Measurements from ENCODE around the gene DHCR24. TPM values are rescaled to one million over a fixed set of nuclear protein-coding genes. Genes with fewer than 3 reads are reported as not detected.

Gene DHCR24
- total and polyA plus RNA-seq, 2 donors (not counting 3 experiments of a cell fraction or from before 2014, with no cell fraction given) = 223 to 239 TPM

DNA sequence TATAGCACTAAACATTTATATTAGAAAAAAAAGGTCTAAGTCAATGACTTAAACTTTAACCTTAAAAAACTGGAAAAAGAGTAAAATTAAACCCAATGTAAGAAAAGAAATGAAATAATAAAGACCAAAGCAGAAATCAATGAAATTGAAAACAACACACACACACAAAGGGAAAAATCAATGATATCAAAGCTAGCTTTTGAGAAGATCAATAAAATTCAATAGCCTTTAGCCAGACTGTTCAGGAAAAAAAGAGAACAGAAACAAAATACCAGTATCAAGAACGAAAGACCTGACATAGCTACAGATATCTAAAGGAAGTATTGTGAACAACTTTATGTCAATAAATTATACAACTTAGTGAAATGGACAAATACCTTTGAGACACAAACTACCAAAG is 7.1 kb downstream of the DHCR24 start:
- peaks cover 12% of the 10 kb centered on the region for H3K4me1 ChIP-seq (ENCODE audit: control insufficient read depth, extremely low read depth, insufficient read depth, low read length)
- POLR2A ChIA-PET = no interaction called here
- peaks cover 7% of the 10 kb centered on the region for H4K20me1 ChIP-seq (replicated peaks; ENCODE audit: control insufficient read depth, extremely low read depth, insufficient read depth, low read length)
- H2AFZ ChIP-seq (ENCODE audit: low read depth, low read length) = no peak overlapping the region
- H3K27ac ChIP-seq (ENCODE audit: insufficient read depth, low read depth, low read length) = no peak overlapping the region
- H3K9me3 ChIP-seq (replicated peaks; ENCODE audit: control insufficient read depth, insufficient read depth, low read length) = no peaks in the 10 kb centered on the region
- no peak overlapping the region for H3K4me2 ChIP-seq (ENCODE audit: insufficient read depth, low read length)
- H3K27me3 ChIP-seq (ENCODE audit: control insufficient read depth in 2 of 2, insufficient read depth in 2 of 2, low read length in 2 of 2) = no peaks in the 10 kb centered on the region
- no peak overlapping the region for H3K4me3 ChIP-seq (replicated peaks in 1 of 3; ENCODE audit: insufficient read depth in 1 of 3, low read depth in 1 of 3, low read length in 3 of 3)
- TF ChIP-seq, protein P1, sequence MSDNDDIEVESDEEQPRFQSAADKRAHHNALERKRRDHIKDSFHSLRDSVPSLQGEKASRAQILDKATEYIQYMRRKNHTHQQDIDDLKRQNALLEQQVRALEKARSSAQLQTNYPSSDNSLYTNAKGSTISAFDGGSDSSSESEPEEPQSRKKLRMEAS (IDR thresholded peaks at IDR 0.05; ENCODE audit: insufficient read depth, insufficient read length) = no peak
- no peaks in the 10 kb centered on the region for H3K9me1 ChIP-seq (replicated peaks; ENCODE audit: control insufficient read depth, extremely low read depth, insufficient read depth, low read length)
- dilution Hi-C loops (cut with MboI; ENCODE audit: extremely low pct_ligation_motif_present, low sequenced_read_pairs) = no loop called here
- no peak overlapping the region for H3K9ac ChIP-seq (replicated peaks; ENCODE audit: extremely low read depth, insufficient read depth, low read length)
- H3K79me2 ChIP-seq (ENCODE audit: control insufficient read depth, insufficient read depth, low read length) = peaks cover 86% of the 10 kb centered on the region
- no TSS peak for BruUV-seq (replicated peaks)
- intact Hi-C loops (cut with micrococcal nuclease) = no loop called here
- H3K36me3 ChIP-seq (ENCODE audit: control insufficient read depth in 2 of 2, extremely low read depth in 1 of 2, insufficient read depth in 2 of 2, low read length in 2 of 2) = peaks cover 7 to 16% of the 10 kb centered on the region in 2 experiments
- no peak for DNase-seq (ENCODE audit: low read depth, low spot score)
- CTCF ChIA-PET = interaction anchor here (0.7 to 1.1 kb wide), 2 partner anchors 13 to 1987 kb away, joined by 3 read pairs; no protein-coding TSS in a partner anchor
- no peak for FAIRE-seq

DNA sequence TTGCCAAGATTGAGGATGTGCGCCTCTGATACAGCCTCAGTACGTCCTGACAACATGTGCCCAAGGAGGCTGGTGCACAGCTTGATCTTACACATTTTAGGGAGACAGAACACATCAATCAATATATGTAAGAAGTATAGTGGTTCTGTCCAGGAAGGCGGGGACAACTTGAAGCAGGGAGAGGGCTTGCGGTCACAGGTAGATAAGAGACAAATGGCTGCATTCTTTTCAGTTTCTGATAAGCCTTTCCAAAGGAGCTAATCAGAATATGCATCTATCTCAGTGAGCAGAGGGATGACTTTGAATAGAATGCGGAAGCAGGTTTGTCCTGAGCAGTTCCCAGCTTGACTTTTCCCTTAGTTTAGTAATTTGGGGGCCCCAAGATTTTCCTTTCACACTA is 10.2 kb downstream of the DHCR24 start:
- no peaks in the 10 kb centered on the region for H3K27me3 ChIP-seq (ENCODE audit: control insufficient read depth in 2 of 2, insufficient read depth in 2 of 2, low read length in 2 of 2)
- H3K4me3 ChIP-seq (replicated peaks in 1 of 3; ENCODE audit: insufficient read depth in 1 of 3, low read depth in 1 of 3, low read length in 3 of 3) = no peak overlapping the region
- H3K9me3 ChIP-seq (replicated peaks; ENCODE audit: control insufficient read depth, insufficient read depth, low read length) = no peaks in the 10 kb centered on the region
- dilution Hi-C loops (cut with MboI; ENCODE audit: extremely low pct_ligation_motif_present, low sequenced_read_pairs) (no loop called here), intact Hi-C loops (cut with micrococcal nuclease) (no loop called here)
- no peaks in the 10 kb centered on the region for H3K4me1 ChIP-seq (ENCODE audit: control insufficient read depth, extremely low read depth, insufficient read depth, low read length)
- ChIA-PET POLR2A (no interaction called here), CTCF (no interaction called here)
- no peak overlapping the region for H3K9ac ChIP-seq (replicated peaks; ENCODE audit: extremely low read depth, insufficient read depth, low read length)
- TF ChIP-seq POLR2A (IDR thresholded peaks at IDR 0.05; ENCODE audit: low read depth, low read length) (no peak), FOS (IDR thresholded peaks at IDR 0.05; ENCODE audit: borderline replicate concordance, insufficient read depth, low read length) (no peak), GATA2 (IDR thresholded peaks at IDR 0.05; ENCODE audit: insufficient read depth, insufficient read length, low read depth, low read length) (no peak), EZH2 (IDR thresholded peaks at IDR 0.05; ENCODE audit: borderline replicate concordance, low read depth, low read length, severe bottlenecking) (no peak), JUN (IDR thresholded peaks at IDR 0.05; ENCODE audit: borderline replicate concordance, insufficient read depth, insufficient read length, low read depth) (no peak), MYC (IDR thresholded peaks at IDR 0.05; ENCODE audit: low read depth, low read length) (no peak), POLR2AphosphoS5 (IDR thresholded peaks at IDR 0.05; ENCODE audit: insufficient read depth, low read depth, low read length) (no peak)
- TF ChIP-seq, protein P2, sequence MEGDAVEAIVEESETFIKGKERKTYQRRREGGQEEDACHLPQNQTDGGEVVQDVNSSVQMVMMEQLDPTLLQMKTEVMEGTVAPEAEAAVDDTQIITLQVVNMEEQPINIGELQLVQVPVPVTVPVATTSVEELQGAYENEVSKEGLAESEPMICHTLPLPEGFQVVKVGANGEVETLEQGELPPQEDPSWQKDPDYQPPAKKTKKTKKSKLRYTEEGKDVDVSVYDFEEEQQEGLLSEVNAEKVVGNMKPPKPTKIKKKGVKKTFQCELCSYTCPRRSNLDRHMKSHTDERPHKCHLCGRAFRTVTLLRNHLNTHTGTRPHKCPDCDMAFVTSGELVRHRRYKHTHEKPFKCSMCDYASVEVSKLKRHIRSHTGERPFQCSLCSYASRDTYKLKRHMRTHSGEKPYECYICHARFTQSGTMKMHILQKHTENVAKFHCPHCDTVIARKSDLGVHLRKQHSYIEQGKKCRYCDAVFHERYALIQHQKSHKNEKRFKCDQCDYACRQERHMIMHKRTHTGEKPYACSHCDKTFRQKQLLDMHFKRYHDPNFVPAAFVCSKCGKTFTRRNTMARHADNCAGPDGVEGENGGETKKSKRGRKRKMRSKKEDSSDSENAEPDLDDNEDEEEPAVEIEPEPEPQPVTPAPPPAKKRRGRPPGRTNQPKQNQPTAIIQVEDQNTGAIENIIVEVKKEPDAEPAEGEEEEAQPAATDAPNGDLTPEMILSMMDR (IDR thresholded peaks at IDR 0.05; ENCODE audit: extremely low read depth in 1 of 2, insufficient read depth in 1 of 2, low read depth in 1 of 2, low read length in 2 of 2) = no peak
- TF ChIP-seq, protein P1 (IDR thresholded peaks at IDR 0.05; ENCODE audit: insufficient read depth, insufficient read length) = no peak
- no peak overlapping the region for H3K4me2 ChIP-seq (ENCODE audit: insufficient read depth, low read length)
- peaks cover 60% of the 10 kb centered on the region for H3K79me2 ChIP-seq (ENCODE audit: control insufficient read depth, insufficient read depth, low read length)
- H2AFZ ChIP-seq (ENCODE audit: low read depth, low read length) = no peak overlapping the region
- H3K27ac ChIP-seq (ENCODE audit: insufficient read depth, low read depth, low read length) = no peak overlapping the region
- no peak for FAIRE-seq
- no peak for DNase-seq (ENCODE audit: low read depth, low spot score)
- H4K20me1 ChIP-seq (replicated peaks; ENCODE audit: control insufficient read depth, extremely low read depth, insufficient read depth, low read length) = peaks cover 7% of the 10 kb centered on the region
- peaks cover 6 to 22% of the 10 kb centered on the region in 2 experiments for H3K36me3 ChIP-seq (ENCODE audit: control insufficient read depth in 2 of 2, extremely low read depth in 1 of 2, insufficient read depth in 2 of 2, low read length in 2 of 2)
- H3K9me1 ChIP-seq (replicated peaks; ENCODE audit: control insufficient read depth, extremely low read depth, insufficient read depth, low read length) = no peaks in the 10 kb centered on the region
- BruUV-seq (replicated peaks) = no TSS peak

Measured in endothelial cell of umbilical vein (primary cell).